DMS 273 (cell line): ENCODE measurements around the gene CNTN5.

Source experiments
- DNase-seq: peaks from one replicate; lab custom pipeline; 2025; ENCODE audit not compliant: unreplicated experiment; lab: John Stamatoyannopoulos, UW

The CNTN5 gene

GRCh38 chr11:100013011-100013410 is 992.3 kb downstream of the CNTN5 start:
- DNase-seq: no peak

DNA sequence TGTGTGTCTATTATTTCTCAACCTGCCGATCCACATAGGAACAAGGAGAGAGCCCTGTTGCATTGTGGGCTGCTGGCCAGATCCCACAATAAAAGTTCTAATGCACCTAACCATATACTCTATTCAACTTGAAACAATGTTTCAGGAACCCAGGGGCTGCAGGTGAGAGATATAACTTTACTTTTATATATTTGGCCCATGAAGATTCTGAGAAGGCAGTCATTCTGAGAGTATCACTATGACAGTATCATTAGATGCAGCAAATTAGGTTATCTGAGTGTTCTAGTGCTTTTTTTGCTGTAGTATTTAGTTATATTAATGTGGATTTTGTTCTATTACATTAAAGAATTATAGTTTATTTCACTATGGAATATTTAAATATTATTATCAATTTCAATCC is 1011.2 kb downstream of the CNTN5 start:
- no peak for DNase-seq

DNA sequence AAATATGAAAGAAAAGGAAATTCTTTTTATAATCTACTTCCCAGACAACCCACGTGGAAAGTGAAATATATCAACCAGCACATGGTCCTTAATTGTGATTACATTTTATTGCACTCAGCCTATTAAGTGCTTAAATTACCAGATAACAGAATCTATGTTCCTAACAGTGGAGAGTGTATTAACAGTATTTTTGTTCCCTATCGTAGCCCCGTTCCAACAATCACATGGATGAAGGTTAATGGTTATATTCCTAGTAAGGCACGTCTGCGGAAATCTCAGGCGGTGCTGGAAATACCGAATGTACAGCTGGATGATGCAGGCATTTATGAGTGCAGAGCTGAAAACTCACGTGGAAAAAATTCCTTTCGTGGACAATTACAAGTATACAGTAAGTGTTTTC is 1040.3 kb downstream of the CNTN5 start:
- DNase-seq: no peak

DNA sequence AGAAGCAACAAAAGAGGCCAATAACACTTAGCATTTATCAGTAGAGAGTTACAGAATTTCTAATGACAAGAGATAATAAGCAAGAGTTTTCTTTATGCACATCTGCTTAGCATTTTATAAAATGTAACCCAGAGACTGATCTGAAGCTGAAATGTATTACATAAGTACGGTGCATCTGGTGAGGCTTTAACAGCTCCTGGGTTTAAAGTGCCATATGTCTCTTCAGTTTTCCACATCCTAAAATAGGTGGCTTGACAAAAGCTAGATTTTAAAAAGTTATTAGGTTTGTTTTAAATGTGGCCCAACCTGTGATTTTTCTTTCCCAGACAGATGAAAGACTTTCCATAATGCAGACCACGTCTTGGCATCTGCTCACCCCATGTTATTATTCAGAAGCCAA is 1045.7 kb downstream of the CNTN5 start:
- peak; percentile 77 for DNase-seq

DNA sequence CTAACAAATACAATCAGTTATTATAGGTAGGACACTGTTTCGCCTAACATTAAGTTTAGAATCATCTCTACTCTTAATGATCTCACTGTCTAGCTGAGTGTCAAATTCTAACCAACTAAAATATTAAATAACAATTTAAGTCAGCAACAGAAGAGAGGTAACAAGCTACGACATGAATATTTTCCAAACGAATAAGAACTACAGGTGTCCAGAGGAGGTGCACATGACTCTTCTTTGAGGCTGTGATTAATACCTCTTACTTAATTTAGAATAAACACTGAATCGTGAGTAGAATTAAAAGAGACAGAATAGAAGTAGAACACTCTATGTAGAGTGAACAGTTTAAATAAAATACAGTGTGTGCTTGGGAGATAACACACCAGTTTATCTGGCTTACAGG is 1047.4 kb downstream of the CNTN5 start:
- peak; percentile 17 for DNase-seq

- DNase-seq: no peak
Measured at GRCh38 chr11:100072131-100072530, 1051.4 kb downstream of the CNTN5 start.

DNA sequence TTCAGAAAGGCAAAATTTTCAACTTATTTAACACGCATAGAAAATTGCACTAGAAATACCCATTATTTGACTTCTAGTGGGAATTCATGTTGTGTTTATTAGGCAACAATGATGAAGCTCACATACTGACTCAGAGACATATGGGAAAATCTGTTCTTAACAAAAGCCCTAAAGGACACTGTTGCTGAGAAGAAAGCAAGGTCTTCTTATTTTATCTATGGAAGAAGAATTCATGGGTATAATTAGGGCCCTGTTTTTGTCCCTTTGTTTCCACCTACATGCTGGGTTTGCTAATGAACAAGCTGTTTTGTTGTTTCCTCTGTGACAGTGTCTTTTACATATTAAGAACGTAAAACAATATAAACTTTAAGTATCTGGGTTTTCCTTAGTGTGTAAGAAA is 1059.6 kb downstream of the CNTN5 start:
- DNase-seq: no peak

DNA sequence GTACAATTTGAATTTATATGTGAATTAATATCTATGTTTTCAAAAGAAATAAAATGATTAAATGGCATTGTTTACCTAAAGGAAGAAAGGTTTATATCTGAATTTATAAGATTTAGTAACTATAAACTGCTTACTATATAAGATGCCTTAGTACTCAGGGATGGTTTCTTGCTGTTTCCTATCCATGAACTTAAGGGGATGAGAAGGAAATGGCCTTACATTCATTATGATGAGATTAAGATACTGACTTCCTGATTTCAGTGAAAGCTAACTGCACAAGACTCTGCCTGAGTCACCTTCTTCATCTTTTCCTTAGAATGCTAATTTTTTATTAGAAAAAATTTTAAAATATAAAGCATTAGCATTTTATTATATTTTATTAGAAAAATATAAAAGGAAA is 1060.1 kb downstream of the CNTN5 start:
- DNase-seq: no peak

- DNase-seq: no peak
Measured at GRCh38 chr11:100093698-100094097, 1072.9 kb downstream of the CNTN5 start.

GRCh38 chr11:100094121-100094865 is 1073.5 kb downstream of the CNTN5 start:
- DNase-seq: no peak

GRCh38 chr11:100095809-100096208 is 1075.1 kb downstream of the CNTN5 start:
- no peak for DNase-seq

DNA sequence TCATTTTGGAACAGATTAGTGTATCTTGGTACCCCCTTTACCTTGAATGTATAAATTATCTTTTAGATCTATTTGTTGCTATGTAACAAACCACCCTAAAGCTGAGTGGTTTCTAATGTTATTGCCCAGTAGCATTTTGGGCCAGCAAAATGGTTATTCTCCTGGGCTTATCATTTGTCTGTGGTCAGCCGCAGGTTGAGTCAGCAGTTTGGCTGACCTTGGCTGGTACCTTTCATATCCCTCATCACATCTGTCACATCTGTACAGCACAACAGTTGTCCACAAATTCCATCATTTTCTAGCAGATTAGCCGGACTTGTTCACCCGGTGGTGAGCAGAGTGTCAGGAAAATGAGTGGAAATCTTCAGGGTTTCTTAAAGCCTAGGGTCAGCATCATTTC is 1077.8 kb downstream of the CNTN5 start:
- DNase-seq: no peak

DNA sequence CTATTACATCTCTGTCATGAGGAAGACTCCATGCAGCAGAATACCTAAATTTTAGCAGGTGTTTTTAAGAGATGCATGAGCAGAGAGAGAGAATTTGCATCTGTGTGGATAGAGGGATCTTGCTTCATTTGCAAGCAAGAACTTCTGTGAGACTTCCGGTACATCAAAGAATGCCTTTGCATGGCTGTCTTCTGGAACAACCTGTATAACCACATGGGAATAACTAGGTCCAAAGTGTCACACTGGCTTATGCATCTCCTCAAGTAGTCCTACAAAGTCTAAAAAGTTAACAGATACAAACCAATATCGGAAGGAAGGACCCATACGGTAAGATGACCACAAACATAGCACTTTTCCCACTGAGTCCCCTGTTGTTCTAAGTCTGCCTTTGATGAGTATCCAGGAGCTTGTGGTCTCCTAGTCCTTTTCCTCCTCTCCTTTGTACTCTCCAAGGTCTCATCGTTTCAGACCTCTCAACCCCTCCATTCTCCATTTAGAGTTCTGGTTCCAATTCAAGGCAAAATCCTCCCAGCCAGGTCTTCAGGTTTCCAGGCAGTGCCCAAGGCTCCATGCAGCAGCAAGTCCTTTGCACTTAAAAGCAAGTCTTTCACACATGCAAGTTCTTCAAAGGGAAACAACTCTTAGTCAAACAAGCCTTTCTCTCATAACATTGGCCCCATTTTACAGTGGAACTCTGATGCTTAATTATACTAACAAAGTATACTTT is 1084.7 kb downstream of the CNTN5 start:
- no peak for DNase-seq

- DNase-seq: peak; percentile 38
Measured at GRCh38 chr11:100105982-100106358, 1085.2 kb downstream of the CNTN5 start.

DNA sequence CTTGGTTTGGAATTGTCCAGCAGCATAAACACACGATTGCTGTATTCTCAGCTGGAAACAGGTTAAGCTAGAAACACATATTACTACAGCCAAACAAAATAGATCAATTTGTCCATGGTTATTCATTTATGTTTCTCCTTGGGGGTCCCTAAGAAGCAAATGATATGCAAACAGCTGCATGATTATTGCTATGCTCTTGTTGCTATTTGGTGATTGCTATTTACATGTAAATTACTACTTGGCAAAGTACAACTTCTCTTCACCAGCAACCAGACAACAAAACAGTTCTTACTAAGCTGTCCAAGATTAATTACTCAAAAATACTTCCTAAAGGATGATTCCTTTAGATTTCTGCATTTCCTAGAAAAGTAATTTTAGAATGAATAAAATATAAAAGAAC is 1098.4 kb downstream of the CNTN5 start:
- no peak for DNase-seq

GRCh38 chr11:100133114-100133513 is 1112.4 kb downstream of the CNTN5 start:
- DNase-seq: no peak

- DNase-seq: no peak
Measured at GRCh38 chr11:100141201-100141600, 1120.5 kb downstream of the CNTN5 start.

GRCh38 chr11:100151944-100152343 is 1131.2 kb downstream of the CNTN5 start:
- peak; percentile 5 for DNase-seq

GRCh38 chr11:100152766-100153165 is 1132.0 kb downstream of the CNTN5 start:
- DNase-seq: no peak

DNA sequence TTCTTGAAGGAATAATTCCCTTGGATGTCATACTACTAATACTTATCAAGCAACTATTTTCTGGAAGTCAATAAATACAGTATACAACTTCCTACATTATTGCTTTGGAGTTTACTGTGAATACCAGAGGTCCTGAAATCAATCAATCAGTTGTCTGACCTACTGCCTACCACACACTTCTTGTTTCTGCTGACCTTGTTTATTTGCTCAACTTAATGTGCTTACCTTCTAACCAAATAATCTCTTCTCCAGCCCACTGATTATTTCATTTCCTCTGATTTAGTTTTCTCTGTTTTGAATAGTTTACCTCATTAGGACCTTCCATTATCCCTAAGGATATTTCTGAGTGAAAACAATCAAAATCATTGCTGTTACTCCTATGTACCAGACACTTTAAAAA is 1142.7 kb downstream of the CNTN5 start:
- no peak for DNase-seq

DNA sequence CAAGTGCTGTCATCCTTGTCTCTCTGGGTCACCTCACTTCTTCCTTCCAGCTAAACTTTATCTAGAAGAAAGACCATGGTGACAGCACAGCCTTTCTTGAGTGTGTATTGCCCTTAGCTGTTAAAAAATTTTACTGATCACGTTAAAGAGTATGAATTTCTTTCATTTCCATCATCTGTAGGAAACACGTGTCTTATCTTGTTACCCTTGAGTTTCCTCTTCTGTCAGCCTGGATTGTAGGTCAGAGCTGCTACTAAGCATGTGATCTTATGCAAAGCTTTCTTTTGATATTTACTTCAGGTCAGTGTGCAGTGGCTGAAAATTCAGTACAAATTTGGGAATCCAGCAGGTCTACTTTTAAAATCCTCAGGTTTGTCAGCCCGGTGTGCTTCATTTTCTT is 1154.1 kb downstream of the CNTN5 start:
- DNase-seq: no peak

DNA sequence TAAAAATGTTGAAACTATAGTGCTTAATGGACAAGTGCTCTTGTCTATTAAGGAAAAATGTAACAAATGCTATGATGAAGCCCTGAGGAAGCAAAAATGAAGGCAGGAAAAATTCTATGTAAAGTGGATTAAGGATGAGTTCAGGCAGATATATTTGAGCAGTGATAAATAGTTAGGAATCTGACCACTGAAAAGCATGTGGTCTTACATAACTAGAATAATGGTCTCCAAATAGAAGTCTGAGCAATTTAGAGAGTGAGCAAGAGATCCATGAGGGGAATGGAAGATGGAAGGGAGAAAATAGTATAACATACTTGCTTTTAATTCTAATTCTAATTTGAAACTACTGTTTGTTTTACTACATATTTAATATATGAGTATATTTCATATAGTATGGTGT is 1155.7 kb downstream of the CNTN5 start:
- DNase-seq: no peak

DNA sequence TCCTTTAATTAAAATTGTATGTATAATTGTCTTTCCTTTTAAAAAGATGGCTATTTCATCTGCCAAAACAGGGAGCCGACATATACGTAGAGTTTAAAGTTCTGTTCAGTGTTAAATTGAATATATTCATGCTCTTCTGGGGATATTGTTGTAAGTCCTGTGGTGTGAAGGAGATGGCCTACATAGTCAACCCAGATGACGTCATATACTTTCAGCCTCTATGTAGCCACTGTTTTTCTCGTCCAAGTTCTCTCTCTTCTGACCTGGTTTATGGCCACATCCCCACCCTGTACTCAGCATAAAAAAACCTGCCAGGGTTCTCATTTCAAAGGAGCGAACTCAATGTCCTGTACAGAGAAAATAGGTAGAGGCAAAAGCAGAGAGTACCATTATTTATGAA is 1156.9 kb downstream of the CNTN5 start:
- no peak for DNase-seq
